ENCODE results near the gene PAQR7. TPM values are rescaled to one million over a fixed set of nuclear protein-coding genes. Genes with fewer than 3 reads are reported as not detected.
"Not testable (repeated sequence)": the region's sequence is repeated elsewhere in the genome, so short reads cannot be mapped to it uniquely, and the experiment has no call there.

The PAQR7 gene
- total RNA-seq, 3 donors from 2014 or later (not counting 1 experiment from before 2014, with no cell fraction given): 2.9 to 3.6 (median 3.0) TPM

DNA sequence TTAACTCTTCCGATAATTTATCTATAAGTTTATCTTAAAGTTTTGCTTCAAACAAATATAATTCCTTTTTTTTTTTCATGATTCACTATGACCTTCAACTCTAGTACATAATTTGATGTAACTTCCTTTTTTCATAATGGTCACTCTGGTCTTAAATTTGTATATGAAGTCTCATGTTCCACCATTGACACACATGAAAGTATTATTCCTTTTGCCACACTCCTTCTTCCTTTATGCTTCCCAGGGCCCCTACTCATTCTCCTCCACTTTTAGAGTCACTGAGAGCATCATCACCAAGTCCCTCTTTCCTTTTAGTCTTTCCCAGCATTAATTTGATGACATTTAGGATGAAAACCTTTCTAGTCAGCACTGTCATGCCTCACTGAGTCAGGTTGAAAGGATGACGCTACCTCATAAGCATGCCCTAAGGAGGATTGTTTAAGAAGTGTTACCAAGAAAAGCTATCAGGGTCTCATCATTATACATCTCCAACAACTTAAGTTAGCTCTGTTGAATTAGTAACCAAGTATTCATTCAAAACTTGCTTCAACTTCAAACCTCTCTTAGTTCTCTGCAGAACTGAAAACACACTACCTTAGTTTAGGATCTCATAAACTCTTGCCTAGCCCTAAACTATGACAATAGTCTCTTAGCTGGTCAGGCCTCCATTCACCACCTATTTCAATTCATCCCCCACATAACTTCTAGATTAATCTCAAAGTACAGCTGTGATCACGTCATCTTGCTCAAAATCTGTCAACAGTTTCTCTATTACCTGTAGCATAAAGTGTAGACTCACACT is 30.8 kb downstream of the PAQR7 start:
- no peak for TF ChIP-seq CTCF (IDR thresholded peaks at IDR 0.05)
- DNase-seq: no peak
- Histone ChIP-seq H3K27ac (ENCODE audit: low read length) (no peak overlapping the region), H3K27me3 (ENCODE audit: control insufficient read depth, insufficient read depth, low read length) (no peaks in the 10 kb centered on the region), H3K4me1 (ENCODE audit: control insufficient read depth, insufficient read depth, low read length) (no peaks in the 10 kb centered on the region), H3K4me3 (ENCODE audit: low read length) (no peak overlapping the region), H3K9me3 (ENCODE audit: control insufficient read depth, insufficient read depth, low read length) (no peaks in the 10 kb centered on the region), H3K36me3 (ENCODE audit: control insufficient read depth, insufficient read depth, low read length) (no peaks in the 10 kb centered on the region)
- Mint-ChIP-seq H3K9me3 (no peaks in the 10 kb centered on the region), H3K36me3 (no peaks in the 10 kb centered on the region), H3K4me3 (no peak overlapping the region), H3K27ac (no peak overlapping the region), H3K4me1 (no peaks in the 10 kb centered on the region), H3K27me3 (ENCODE audit: low read depth in 2 of 2) (no peaks in the 10 kb centered on the region)
- intact Hi-C loops (cut with micrococcal nuclease): no loop called here
- ATAC-seq: no peak
- 93% methylated on average over 1 of the region's 3 CpGs for WGBS (ENCODE audit: insufficient coverage)

- 83% methylated on average over 2 of the region's 3 CpGs for WGBS (ENCODE audit: insufficient coverage)
- Mint-ChIP-seq H3K27ac (no peak overlapping the region), H3K4me3 (no peak overlapping the region), H3K27me3 (ENCODE audit: low read depth in 2 of 2) (no peaks in the 10 kb centered on the region), H3K36me3 (no peaks in the 10 kb centered on the region), H3K9me3 (no peaks in the 10 kb centered on the region), H3K4me1 (no peaks in the 10 kb centered on the region)
- DNase-seq (no peak), ATAC-seq (no peak)
- Histone ChIP-seq H3K4me3 (ENCODE audit: low read length) (no peak overlapping the region), H3K4me1 (ENCODE audit: control insufficient read depth, insufficient read depth, low read length) (no peaks in the 10 kb centered on the region), H3K27ac (ENCODE audit: low read length) (no peak overlapping the region), H3K27me3 (ENCODE audit: control insufficient read depth, insufficient read depth, low read length) (no peaks in the 10 kb centered on the region), H3K9me3 (ENCODE audit: control insufficient read depth, insufficient read depth, low read length) (no peaks in the 10 kb centered on the region), H3K36me3 (ENCODE audit: control insufficient read depth, insufficient read depth, low read length) (no peaks in the 10 kb centered on the region)
- intact Hi-C loops (cut with micrococcal nuclease): no loop called here
- no peak for TF ChIP-seq CTCF (IDR thresholded peaks at IDR 0.05)
Observed at GRCh38 chr1:25843483-25843882, 32.0 kb downstream of the PAQR7 start.

DNA sequence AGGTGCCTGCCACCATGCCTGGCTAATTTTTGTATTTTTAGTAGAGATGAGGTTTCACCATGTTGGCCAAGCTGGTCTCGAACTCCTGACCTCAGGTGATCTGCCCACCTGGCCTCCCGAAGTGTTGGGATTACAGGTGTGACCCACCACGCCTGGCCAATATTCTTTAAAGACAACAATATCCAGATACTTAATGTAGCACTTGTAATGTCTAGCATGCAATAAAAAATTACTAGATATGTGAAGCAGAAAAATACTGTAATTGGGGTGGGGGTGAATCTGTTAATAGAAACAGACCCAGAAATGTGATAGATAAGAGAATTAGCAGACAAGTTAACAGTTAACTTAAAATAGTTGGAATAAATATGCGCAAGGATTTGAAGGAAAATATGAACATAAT is 35.7 kb downstream of the PAQR7 start:
- H3K4me3 ChIP-seq (ENCODE audit: low read length); H3K27me3 Mint-ChIP-seq (ENCODE audit: low read depth in 2 of 2); H3K27ac ChIP-seq (ENCODE audit: low read length); DNase-seq; ATAC-seq; H3K36me3 Mint-ChIP-seq; intact Hi-C loops (cut with micrococcal nuclease); H3K27me3 ChIP-seq (ENCODE audit: control insufficient read depth, insufficient read depth, low read length); H3K9me3 Mint-ChIP-seq; H3K36me3 ChIP-seq (ENCODE audit: control insufficient read depth, insufficient read depth, low read length); H3K4me1 Mint-ChIP-seq; H3K4me3 Mint-ChIP-seq; H3K27ac Mint-ChIP-seq; H3K4me1 ChIP-seq (ENCODE audit: control insufficient read depth, insufficient read depth, low read length); H3K9me3 ChIP-seq (ENCODE audit: control insufficient read depth, insufficient read depth, low read length): not testable (repeated sequence)
- 87% methylated on average over 3 of the region's 4 CpGs for WGBS (ENCODE audit: insufficient coverage)

DNA sequence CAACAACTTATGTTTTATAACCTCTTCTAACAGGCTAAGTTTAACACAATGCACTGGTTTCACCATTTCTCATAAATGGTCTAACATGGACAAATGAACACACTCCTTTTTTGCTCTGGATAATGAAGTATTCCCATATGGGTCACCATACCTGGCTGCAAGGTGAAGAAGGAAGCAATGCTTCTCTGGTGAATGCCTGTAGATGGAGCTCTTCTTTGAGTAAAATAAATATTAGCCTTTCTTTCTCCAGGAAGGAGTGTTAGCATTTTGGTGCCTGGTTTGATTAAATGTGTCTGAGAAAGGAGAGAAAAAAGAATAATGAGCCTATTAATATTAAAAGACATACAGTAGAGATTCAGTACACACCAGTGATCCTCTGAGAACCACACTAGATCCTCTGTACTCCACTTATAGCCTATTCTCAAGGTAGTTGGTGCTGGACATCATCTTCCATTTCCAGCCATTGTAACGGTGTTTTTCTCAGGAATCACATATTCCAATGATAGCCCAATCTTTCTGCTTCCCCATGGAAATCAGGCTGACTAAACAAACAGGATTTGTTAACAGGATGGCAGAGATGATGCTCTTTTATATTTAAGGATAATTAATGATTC is 38.1 kb downstream of the PAQR7 start:
- H3K27ac ChIP-seq (ENCODE audit: low read length): no peak overlapping the region
- no peak overlapping the region for H3K4me3 ChIP-seq (ENCODE audit: low read length)
- Mint-ChIP-seq H3K4me1 (no peaks in the 10 kb centered on the region), H3K36me3 (no peaks in the 10 kb centered on the region), H3K27ac (no peak overlapping the region), H3K27me3 (ENCODE audit: low read depth in 2 of 2) (no peaks in the 10 kb centered on the region), H3K9me3 (no peaks in the 10 kb centered on the region), H3K4me3 (no peak overlapping the region)
- H3K27me3 ChIP-seq (ENCODE audit: control insufficient read depth, insufficient read depth, low read length): no peaks in the 10 kb centered on the region
- no peaks in the 10 kb centered on the region for H3K9me3 ChIP-seq (ENCODE audit: control insufficient read depth, insufficient read depth, low read length)
- ATAC-seq (no peak), DNase-seq (no peak)
- H3K4me1 ChIP-seq (ENCODE audit: control insufficient read depth, insufficient read depth, low read length): no peaks in the 10 kb centered on the region
- peaks cover 17% of the 10 kb centered on the region for H3K36me3 ChIP-seq (ENCODE audit: control insufficient read depth, insufficient read depth, low read length)
- WGBS (ENCODE audit: insufficient coverage): 77% methylated on average over 1 of the region's 1 CpG
- no peak for TF ChIP-seq CTCF (IDR thresholded peaks at IDR 0.05)
- intact Hi-C loops (cut with micrococcal nuclease): no loop called here
